Stimulated activated CD8-positive, alpha-beta memory T cell treated with anti-CD3 and anti-CD28 coated beads, Interleukin-4, amount 100 ng/mL, for 4 hours (primary cell): ENCODE results near the gene RGS3.

Experiments used
- DNase-seq, 2 donors: peaks; one replicate each; pipeline ENCODE4 v3.0.0-alpha.2; 2020; ENCODE audit warnings: low read depth in 2 of 2, low spot score in 1 of 2

The RGS3 gene

GRCh38 chr9:113583511-113584427, 120.2 kb downstream of the RGS3 start:
- DNase-seq, result no peak

- no peak for DNase-seq
Observed at GRCh38 chr9:113584428-113585084, 121.0 kb downstream of the RGS3 start.

- no peak for DNase-seq
Observed at GRCh38 chr9:113585085-113585442, 121.5 kb downstream of the RGS3 start.

GRCh38 chr9:113585555-113585954, 122.0 kb downstream of the RGS3 start:
- no peak for DNase-seq

- DNase-seq, result no peak
Observed at GRCh38 chr9:113587471-113588031, 124.0 kb downstream of the RGS3 start.

- no peak for DNase-seq
Observed at GRCh38 chr9:113588242-113588810, 124.8 kb downstream of the RGS3 start.

GRCh38 chr9:113588936-113589335, 125.4 kb downstream of the RGS3 start:
- no peak for DNase-seq

- DNase-seq, result no peak
Observed at GRCh38 chr9:113589407-113589806, 125.9 kb downstream of the RGS3 start.

- DNase-seq, result no peak
Observed at GRCh38 chr9:113589890-113590289, 126.4 kb downstream of the RGS3 start.

GRCh38 chr9:113590389-113590788, 126.9 kb downstream of the RGS3 start:
- no peak for DNase-seq

GRCh38 chr9:113590991-113591898, 127.7 kb downstream of the RGS3 start:
- no peak for DNase-seq

GRCh38 chr9:113591899-113592625, 128.5 kb downstream of the RGS3 start:
- DNase-seq, result no peak

- no peak for DNase-seq
Observed at GRCh38 chr9:113592876-113593575, 129.5 kb downstream of the RGS3 start.

- no peak for DNase-seq
Observed at GRCh38 chr9:113593682-113594281, 130.3 kb downstream of the RGS3 start.

- DNase-seq, result no peak
Observed at GRCh38 chr9:113594484-113595299, 131.2 kb downstream of the RGS3 start.

GRCh38 chr9:113596616-113597320, 133.2 kb downstream of the RGS3 start:
- DNase-seq, result no peak

- no peak for DNase-seq
Observed at GRCh38 chr9:113597390-113598241, 134.1 kb downstream of the RGS3 start.
